ENCODE measurements around the gene TSPAN12.

TSPAN12 gene

DNA sequence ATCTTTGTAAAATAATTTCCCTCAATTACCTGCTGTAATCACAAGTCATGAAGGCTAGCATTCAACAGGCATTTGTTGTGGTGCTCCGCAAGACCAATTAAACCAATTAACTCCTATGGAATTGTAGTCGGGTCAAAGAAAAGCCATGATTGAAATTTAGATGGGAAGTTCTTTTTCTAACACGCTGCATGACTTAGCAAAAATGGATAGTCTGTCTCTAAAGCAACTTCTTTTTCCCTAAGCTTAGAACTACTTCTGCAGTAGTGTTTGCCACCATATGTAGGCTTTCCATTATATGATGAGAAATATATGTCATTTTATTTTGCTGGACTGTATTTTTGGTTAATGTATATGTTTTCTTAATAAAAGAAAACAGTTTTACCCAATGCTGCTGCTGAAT is 119.1 kb downstream of the TSPAN12 start:
- DNase-seq: no peak
